Fibroblast of skin of back (primary cell): ENCODE measurements around the gene CSPG4.
"Not testable (repeated sequence)": the region's sequence is repeated elsewhere in the genome, so short reads cannot be mapped to it uniquely, and the experiment has no call there.

Source experiments
- DNase-seq: peaks from one replicate; pipeline ENCODE4 v3.0.0-alpha.2; 2013

CSPG4 gene

DNA sequence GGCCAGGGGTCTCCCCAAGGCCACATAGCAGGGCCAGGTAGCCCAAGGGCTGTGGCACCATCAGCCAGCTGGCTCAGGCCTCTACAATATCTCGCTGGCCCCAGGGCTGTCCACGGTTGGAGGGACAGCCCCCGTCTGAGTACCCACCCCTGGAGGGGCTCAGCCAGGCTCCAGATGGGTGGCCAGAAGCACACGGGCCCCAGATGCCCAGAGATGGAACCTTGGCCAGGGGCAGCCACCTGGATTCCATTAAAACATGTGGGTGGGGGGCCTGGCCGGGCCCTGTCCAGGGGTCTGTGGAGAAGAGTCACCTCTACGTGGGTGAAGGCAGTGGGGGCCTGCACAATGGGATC is 8.4 kb downstream of the CSPG4 start:
- DNase-seq: no peak

- not testable (repeated sequence) for DNase-seq
These were observed 9.0 kb downstream of the CSPG4 start for GRCh38 chr15:75703440-75704262.

DNA sequence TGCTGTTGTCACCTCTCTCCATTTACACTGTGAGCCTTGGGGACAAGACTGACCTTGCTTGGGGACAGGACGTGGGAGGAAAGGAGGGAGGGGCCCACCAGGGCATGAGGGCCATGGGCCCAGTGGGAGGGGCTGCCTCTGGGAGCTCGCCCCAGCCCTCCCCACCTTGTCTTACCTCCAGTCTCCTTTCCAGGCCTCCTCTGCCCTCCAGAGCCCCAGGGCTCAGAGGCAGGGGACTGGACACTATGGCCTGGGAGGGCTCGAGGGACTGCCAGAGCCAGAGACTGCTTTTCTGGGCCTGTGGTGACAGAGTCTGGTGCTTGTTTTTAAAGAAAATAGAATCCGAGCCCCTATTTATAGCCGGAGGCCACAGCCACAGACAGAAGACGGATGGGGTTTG is 10.2 kb downstream of the CSPG4 start:
- DNase-seq: peak; percentile 82

- not testable (repeated sequence) for DNase-seq
These were observed 11.3 kb downstream of the CSPG4 start for GRCh38 chr15:75701071-75702003.

- peak; percentile 92 for DNase-seq
These were observed 12.4 kb downstream of the CSPG4 start for GRCh38 chr15:75699961-75700874.

- not testable (repeated sequence) for DNase-seq
These were observed 13.1 kb downstream of the CSPG4 start for GRCh38 chr15:75699517-75699916.

DNA sequence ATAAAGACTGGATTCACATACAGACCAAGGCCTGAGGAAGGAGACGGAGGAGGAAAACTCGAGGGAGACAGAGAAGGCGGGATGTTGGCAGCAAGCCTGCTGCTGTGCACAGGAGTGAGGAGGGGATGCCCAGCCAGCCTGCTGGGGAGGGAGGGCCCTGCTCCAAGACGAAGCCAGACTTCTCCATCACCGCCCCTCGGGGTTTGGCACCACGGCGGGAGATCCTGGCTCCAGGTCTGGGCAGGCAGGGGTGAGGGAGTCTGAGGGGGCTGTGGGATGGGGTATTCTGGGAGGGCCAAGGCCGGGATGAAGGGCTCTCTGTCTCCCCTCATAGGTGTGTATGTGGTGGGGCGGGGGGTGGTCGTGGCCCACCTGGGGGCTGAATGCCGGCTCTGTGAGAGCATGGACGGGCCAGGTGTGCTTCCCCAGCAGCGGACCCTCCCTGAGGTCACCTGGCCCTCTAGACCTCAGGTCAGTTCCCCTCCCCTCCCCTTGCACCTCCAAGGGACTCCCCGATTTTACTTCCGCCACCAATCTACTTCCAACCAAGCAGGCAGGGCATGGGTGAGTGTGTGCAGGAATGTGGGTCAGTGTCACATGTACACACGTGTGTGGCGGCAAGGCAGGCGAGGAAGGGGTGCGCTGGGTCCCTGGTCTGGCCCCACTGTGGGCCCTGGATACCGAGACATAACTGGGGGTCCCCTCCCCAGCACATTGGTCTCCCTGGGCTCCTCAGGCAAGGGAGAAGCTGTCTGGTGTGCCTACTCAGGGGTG is 14.5 kb downstream of the CSPG4 start:
- DNase-seq: not testable (repeated sequence)

- no peak for DNase-seq
These were observed 15.1 kb downstream of the CSPG4 start for GRCh38 chr15:75697523-75697922.

DNA sequence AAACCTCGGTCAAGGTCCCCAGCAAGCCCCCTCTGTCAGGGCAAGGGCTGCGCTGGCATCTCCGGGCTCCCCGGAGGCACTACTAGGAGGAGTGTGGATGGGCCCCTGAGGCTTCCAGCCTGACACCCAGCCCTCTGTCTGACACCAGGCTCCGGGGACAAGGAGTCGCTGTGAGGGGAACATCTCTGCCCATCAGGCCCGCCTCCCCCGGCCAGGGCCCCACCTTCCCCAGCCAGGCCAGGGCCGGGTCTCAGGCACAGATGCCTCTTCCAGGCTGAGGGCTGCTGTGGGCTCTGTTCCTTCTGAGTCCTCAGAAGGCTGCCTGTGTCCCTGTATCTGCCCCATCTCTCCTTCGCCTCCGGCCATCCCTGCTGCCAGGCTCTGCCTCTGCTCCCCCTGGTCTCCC is 15.8 kb downstream of the CSPG4 start:
- DNase-seq: no peak

GRCh38 chr15:75696311-75696720 is 16.3 kb downstream of the CSPG4 start:
- DNase-seq: no peak

DNA sequence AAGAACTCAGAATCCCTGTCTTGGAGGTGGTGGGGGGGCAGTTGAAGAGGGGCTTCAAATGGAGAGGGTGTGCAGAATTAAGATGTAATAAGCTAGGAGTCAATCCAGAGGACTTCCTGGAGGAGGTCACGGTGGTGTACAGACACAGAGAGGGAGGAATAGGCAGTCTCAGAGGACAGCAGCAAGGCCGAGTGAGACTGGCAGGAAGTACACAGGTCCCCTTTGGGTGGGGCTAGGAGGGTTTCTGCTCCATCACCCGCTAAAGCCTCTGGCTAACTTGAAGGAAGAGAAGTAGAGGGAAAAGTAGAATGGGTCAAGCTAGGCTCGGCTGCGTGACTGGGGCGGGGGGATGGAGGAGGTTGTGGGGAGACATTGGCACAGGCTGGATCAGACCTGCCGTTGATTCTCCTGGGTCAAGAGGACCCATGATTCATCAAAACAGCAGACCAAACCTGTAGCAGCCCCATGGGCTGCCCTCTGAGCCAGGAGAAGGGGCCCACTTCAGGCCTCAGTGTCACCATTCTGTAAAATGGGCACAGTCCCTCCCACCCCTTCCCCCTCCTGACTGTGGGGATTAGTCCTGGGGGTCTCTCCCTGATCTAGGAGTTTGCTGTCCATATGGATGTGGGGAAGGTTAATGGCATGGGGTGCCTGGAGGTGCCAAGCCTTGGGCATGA is 16.9 kb downstream of the CSPG4 start:
- no peak for DNase-seq

- no peak for DNase-seq
These were observed 17.4 kb downstream of the CSPG4 start for GRCh38 chr15:75695220-75695619.

GRCh38 chr15:75694241-75695182 is 18.1 kb downstream of the CSPG4 start:
- DNase-seq: peak; percentile 99

DNA sequence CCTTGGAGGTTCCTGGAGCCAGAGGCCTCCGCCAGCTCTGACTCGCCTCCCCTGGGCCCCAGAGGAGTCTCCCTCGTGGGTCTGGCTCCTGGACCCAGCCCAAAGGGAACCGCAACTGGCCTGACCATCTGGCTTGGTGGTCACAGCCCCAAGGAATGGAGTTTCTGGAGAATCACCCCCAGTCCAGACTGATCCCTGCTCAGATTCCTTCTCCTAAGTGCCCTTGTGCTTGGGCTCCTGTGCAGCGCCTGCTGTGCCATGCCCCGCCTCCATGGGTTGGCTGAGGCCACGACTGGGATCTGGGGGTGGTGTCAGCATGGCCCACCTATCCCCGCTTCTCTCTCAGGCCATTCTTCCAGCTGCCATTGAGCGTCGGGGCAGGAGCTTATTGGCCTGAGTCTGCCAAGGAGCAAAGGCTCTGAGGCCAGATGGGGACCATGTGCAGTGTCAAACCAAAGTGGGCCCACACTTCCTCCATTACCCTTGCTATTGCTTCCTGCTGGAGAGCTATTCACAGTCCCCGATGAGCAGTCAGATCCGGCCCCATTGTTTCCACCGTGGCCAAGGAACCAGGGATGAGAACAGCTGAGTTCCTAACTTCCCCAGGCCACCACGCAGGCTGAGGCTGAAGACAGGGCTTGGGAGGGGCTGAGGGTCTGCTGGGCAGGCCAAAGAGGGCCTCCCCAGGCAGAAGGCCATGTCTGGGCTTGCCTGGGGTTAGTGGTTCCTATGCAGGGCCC is 19.0 kb downstream of the CSPG4 start:
- DNase-seq: peak; percentile 81

DNA sequence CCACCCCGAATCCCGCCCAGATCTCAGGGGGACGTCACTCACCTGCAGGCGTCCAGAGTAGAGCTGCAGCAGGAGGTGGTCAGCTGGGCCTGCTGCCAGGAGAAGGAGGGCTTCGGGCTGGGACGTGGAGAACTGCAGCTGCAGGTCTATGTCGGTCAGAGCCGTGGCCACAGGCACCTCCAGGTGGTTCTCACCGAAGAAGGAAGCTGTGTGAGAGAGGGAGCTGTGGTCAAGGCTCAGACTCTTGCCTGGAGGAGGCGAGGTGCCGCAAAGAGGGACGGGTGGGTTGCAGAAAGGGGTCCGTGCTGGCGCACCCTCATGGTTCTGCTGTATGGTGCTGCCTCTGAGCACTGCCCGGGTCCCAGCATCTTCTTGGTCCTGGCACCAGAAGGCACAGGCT is 19.6 kb downstream of the CSPG4 start:
- not testable (repeated sequence) for DNase-seq

- DNase-seq: not testable (repeated sequence)
These were observed 20.3 kb downstream of the CSPG4 start for GRCh38 chr15:75692311-75692710.

DNA sequence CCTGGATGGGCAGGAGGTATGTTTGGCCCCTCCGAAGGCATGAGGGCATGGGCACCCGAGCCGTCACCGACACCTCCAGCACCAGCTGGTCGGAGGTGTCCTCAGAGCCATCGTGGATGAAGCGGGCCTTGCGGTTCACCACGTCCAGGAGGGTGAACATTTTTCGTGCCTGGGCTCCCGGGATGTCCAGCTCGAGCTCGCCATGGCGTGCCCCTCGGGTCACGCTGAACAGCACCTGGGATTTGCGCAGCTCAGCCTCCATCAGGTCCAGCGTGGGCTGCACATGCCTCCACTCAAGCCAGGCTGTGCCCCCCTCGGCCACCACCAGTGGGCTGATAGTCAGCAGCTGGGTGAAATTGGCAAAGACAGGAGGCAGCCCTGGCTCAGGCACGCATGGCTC is 23.2 kb downstream of the CSPG4 start:
- DNase-seq: not testable (repeated sequence)

GRCh38 chr15:75688831-75689230 is 23.8 kb downstream of the CSPG4 start:
- no peak for DNase-seq

DNA sequence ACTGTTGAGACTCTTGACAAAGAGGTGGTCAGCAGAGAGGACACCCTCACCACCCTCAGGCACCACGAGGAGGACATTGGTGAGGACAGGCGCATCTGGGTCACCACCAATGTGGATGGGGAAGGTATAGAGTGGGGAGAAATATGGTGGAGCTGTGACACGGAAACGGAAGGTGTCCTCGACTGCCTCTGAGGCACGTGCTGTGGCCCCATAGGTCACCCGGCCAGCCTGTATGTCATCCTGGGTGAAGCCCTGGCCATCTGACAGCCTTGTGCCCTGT is 24.4 kb downstream of the CSPG4 start:
- DNase-seq: no peak
